Endothelial cell of umbilical vein (primary cell): Measurements from ENCODE around the gene MOXD1. TPM values are rescaled to one million over a fixed set of nuclear protein-coding genes. Genes with fewer than 3 reads are reported as not detected.

ENCODE experiments used
- BruUV-seq: library from RNA; stranded (reverse); fragments of 400-500 nt; replicated peaks from 2 replicates; lab custom pipeline; 2021; lab: Mats Ljungman, UMichigan
- CTCF ChIA-PET: fragments of 300-600, 350-600 bp; sonication (Branson Sonifier 250); formaldehyde crosslinking; loops from one replicate; lab custom pipeline; 2021; ENCODE audit warnings: antibody characterized with exemption, inconsistent platforms; lab: Charles Lee
- POLR2A ChIA-PET: fragments of 300-600, 350-600 bp; sonication (Branson Sonifier 250); formaldehyde crosslinking; loops from one replicate; lab custom pipeline; 2021; ENCODE audit warnings: antibody characterized with exemption, inconsistent platforms; lab: Charles Lee
- DNase-seq: peaks from one replicate; pipeline ENCODE4 v3.0.0-alpha.2; 2011; ENCODE audit warnings: low read depth, low spot score
- FAIRE-seq: peaks from 2 replicates; lab custom pipeline; 2011; peaks lifted over from hg19 to GRCh38; lab: Jason Lieb, UNC
- H2AFZ ChIP-seq: 2 replicates; pipeline ENCODE4 v1.6.0; 2012; ENCODE audit warnings: low read depth, low read length, control low read depth, inconsistent platforms
- H3K27ac ChIP-seq: 2 replicates; pipeline ENCODE4 v1.5.1; 2011; ENCODE audit warnings: low read depth, mild to moderate bottlenecking, control low read depth, low read length, moderate library complexity; ENCODE audit not compliant: insufficient read depth
- H3K27me3 ChIP-seq, 2 experiments: 2 replicates each; pipeline versions ENCODE4 v1.6.0 to v1.6.1; 2011; ENCODE audit warnings: low read length in 2 of 2, mixed read lengths in 1 of 2; ENCODE audit not compliant: control insufficient read depth in 2 of 2, insufficient read depth in 2 of 2
- H3K36me3 ChIP-seq, 2 experiments: 2 replicates in 1 of 2; 3 replicates in 1 of 2; pipeline ENCODE4 v1.5.1; 2011; ENCODE audit warnings: low read length in 2 of 2, mild to moderate bottlenecking in 1 of 2, moderate library complexity in 1 of 2; ENCODE audit not compliant: control insufficient read depth in 2 of 2, insufficient read depth in 2 of 2; ENCODE audit errors: extremely low read depth in 1 of 2
- H3K4me1 ChIP-seq: 3 replicates; pipeline ENCODE4 v1.5.1; 2011; ENCODE audit warnings: mild to moderate bottlenecking, low read length; ENCODE audit not compliant: control insufficient read depth, insufficient read depth; ENCODE audit errors: extremely low read depth
- H3K4me2 ChIP-seq: 2 replicates; pipeline ENCODE4 v1.6.1; 2011; ENCODE audit warnings: low read length, control low read depth, mixed read lengths; ENCODE audit not compliant: insufficient read depth
- H3K4me3 ChIP-seq, 3 experiments: fragments of 200-600 bp in 1 of 3; sonication (generic), shearing (Covaris generic) in 1 of 3; replicated peaks in 1 of 3; 2 replicates each; pipeline ENCODE4 v1.5.1; 2011 to 2016; ENCODE audit warnings: control low read depth in 3 of 3, low read length in 3 of 3, mild to moderate bottlenecking in 2 of 3, inconsistent platforms in 1 of 3, low read depth in 1 of 3, moderate library complexity in 1 of 3; ENCODE audit not compliant: insufficient read depth in 1 of 3
- H3K79me2 ChIP-seq: 2 replicates; pipeline ENCODE4 v1.6.0; 2012; ENCODE audit warnings: low read length, inconsistent platforms; ENCODE audit not compliant: control insufficient read depth, insufficient read depth
- H3K9ac ChIP-seq: replicated peaks from 2 replicates; pipeline ENCODE3; 2011; ENCODE audit warnings: low read length, control low read depth; ENCODE audit not compliant: insufficient read depth; ENCODE audit errors: extremely low read depth
- H3K9me1 ChIP-seq: replicated peaks from 3 replicates; pipeline ENCODE4 v1.6.0; 2011; ENCODE audit warnings: mild to moderate bottlenecking, low read length; ENCODE audit not compliant: control insufficient read depth, insufficient read depth; ENCODE audit errors: extremely low read depth
- H3K9me3 ChIP-seq: replicated peaks from 2 replicates; pipeline ENCODE4 v1.5.1; 2012; ENCODE audit warnings: low read length, inconsistent platforms; ENCODE audit not compliant: control insufficient read depth, insufficient read depth
- H4K20me1 ChIP-seq: replicated peaks from 2 replicates; pipeline ENCODE3; 2011; ENCODE audit warnings: mild to moderate bottlenecking, low read length; ENCODE audit not compliant: control insufficient read depth, insufficient read depth; ENCODE audit errors: extremely low read depth
- FOS ChIP-seq: IDR thresholded peaks from 2 replicates; pipeline ENCODE4 v1.6.1; 2011; ENCODE audit warnings: mild to moderate bottlenecking, low read length, moderate library complexity, borderline replicate concordance; ENCODE audit not compliant: insufficient read depth
- GATA2 ChIP-seq: IDR thresholded peaks from 2 replicates; pipeline ENCODE4 v1.7.0; 2011; ENCODE audit warnings: low read depth, mild to moderate bottlenecking, moderate library complexity, mixed read lengths, low read length; ENCODE audit not compliant: insufficient read length, insufficient read depth
- JUN ChIP-seq: IDR thresholded peaks from 2 replicates; pipeline ENCODE4 v1.6.1; 2011; ENCODE audit warnings: borderline replicate concordance, low read depth; ENCODE audit not compliant: insufficient read length, insufficient read depth
- MAX ChIP-seq: IDR thresholded peaks from 2 replicates; pipeline ENCODE4 v1.6.1; 2011; ENCODE audit not compliant: insufficient read depth, insufficient read length
- POLR2A ChIP-seq: IDR thresholded peaks from 2 replicates; pipeline ENCODE4 v1.6.1; 2012; ENCODE audit warnings: low read depth, mild to moderate bottlenecking, control low read depth, low read length
- dilution Hi-C: fragments of 300-500 bp; cut with MboI; formaldehyde crosslinking; loops from one replicate; pipeline ENCODE4 v1.15.0; 2019; ENCODE audit warnings: low sequenced_read_pairs; ENCODE audit not compliant: extremely low pct_ligation_motif_present
- intact Hi-C: fragments of 100-400 bp; cut with micrococcal nuclease; formaldehyde crosslinking; loops from one replicate; pipeline ENCODE4 v1.10.0; 2022
- polyA plus RNA-seq, 4 experiments: library from polyadenylated mRNA; depleted of rRNA in 3 of 4; stranded (reverse) in 3 of 4; unstranded in 1 of 4; fragments of >200 nt; gene quantifications; 2 replicates each; pipeline versions ENCODE4 v1.2.1 to v1.2.3, GENCODE V29; 2011 to 2012; ENCODE audit warnings: missing spikeins in 1 of 4
- total RNA-seq: library from RNA; stranded (reverse); gene quantifications from 2 replicates; pipeline ENCODE4 v1.2.3, GENCODE V29; 2021

The MOXD1 gene
- total and polyA plus RNA-seq, 2 donors (not counting 3 experiments of a cell fraction or from before 2014, with no cell fraction given): 0.01 TPM; not detected in 1

- Histone ChIP-seq H3K27ac (no peak overlapping the region), H3K9ac (no peak overlapping the region), H3K9me1 (no peaks in the 10 kb centered on the region), H2AFZ (no peak overlapping the region), H3K4me3 (no peak overlapping the region), H3K4me1 (no peaks in the 10 kb centered on the region), H3K4me2 (no peak overlapping the region), H3K9me3 (no peaks in the 10 kb centered on the region), H4K20me1 (no peaks in the 10 kb centered on the region), H3K79me2 (no peaks in the 10 kb centered on the region), H3K27me3 (peaks cover 2 to 20% of the 10 kb centered on the region in 2 experiments), H3K36me3 (no peaks in the 10 kb centered on the region)
- TF ChIP-seq FOS: no peak
- no peak for DNase-seq
- FAIRE-seq: no peak
- dilution Hi-C loops: no loop called here
- ChIA-PET POLR2A (no interaction called here), CTCF (interaction anchor here (0.8 to 1.5 kb wide), 3 partner anchors 8 to 103 kb away, joined by 4 to 5 read pairs (median 4); no protein-coding TSS in a partner anchor)
- intact Hi-C loops: no loop called here
- no TSS peak for BruUV-seq
Observed at GRCh38 chr6:132382630-132383175, 18.6 kb downstream of the MOXD1 start.

- no peaks in the 10 kb centered on the region for H3K4me1 ChIP-seq
- no peak overlapping the region for H3K4me2 ChIP-seq
- H3K4me3 ChIP-seq: no peak overlapping the region
- H3K27me3 ChIP-seq: peaks cover 2 to 20% of the 10 kb centered on the region in 2 experiments
- TF ChIP-seq POLR2A: no peak
- TF ChIP-seq JUN: no peak
- TF ChIP-seq MAX: no peak
- TF ChIP-seq GATA2: no peak
- no peak overlapping the region for H3K9ac ChIP-seq
- no peaks in the 10 kb centered on the region for H4K20me1 ChIP-seq
- no peaks in the 10 kb centered on the region for H3K9me3 ChIP-seq
- no peak overlapping the region for H2AFZ ChIP-seq
- no peaks in the 10 kb centered on the region for H3K79me2 ChIP-seq
- CTCF ChIA-PET: no interaction called here
- H3K9me1 ChIP-seq: no peaks in the 10 kb centered on the region
- H3K36me3 ChIP-seq: no peaks in the 10 kb centered on the region
- POLR2A ChIA-PET: no interaction called here
- DNase-seq (no peak), FAIRE-seq (no peak)
- dilution Hi-C loops: no loop called here
- intact Hi-C loops: no loop called here
- no TSS peak for BruUV-seq
- H3K27ac ChIP-seq: no peak overlapping the region
Observed at GRCh38 chr6:132381381-132381780, 19.9 kb downstream of the MOXD1 start.
